ENCODE data around the gene COL9A1. TPM values are rescaled to one million over a fixed set of nuclear protein-coding genes. Genes with fewer than 3 reads are reported as not detected.

COL9A1 gene
- total RNA-seq, 1 donor from 2014 or later: 1.7 TPM

GRCh38 chr6:70281923-70282311 is 21.0 kb downstream of the COL9A1 start:
- H3K36me3 ChIP-seq: no peaks in the 10 kb centered on the region
- TF ChIP-seq POLR2AphosphoS5 (IDR thresholded peaks at IDR 0.05; ENCODE audit: insufficient read depth in 1 of 2, low read depth in 1 of 2) (no peak), POLR2A (IDR thresholded peaks at IDR 0.05) (no peak)
- TF ChIP-seq, protein P1, sequence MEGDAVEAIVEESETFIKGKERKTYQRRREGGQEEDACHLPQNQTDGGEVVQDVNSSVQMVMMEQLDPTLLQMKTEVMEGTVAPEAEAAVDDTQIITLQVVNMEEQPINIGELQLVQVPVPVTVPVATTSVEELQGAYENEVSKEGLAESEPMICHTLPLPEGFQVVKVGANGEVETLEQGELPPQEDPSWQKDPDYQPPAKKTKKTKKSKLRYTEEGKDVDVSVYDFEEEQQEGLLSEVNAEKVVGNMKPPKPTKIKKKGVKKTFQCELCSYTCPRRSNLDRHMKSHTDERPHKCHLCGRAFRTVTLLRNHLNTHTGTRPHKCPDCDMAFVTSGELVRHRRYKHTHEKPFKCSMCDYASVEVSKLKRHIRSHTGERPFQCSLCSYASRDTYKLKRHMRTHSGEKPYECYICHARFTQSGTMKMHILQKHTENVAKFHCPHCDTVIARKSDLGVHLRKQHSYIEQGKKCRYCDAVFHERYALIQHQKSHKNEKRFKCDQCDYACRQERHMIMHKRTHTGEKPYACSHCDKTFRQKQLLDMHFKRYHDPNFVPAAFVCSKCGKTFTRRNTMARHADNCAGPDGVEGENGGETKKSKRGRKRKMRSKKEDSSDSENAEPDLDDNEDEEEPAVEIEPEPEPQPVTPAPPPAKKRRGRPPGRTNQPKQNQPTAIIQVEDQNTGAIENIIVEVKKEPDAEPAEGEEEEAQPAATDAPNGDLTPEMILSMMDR (IDR thresholded peaks at IDR 0.05): no peak
- H3K27me3 ChIP-seq: no peaks in the 10 kb centered on the region
- DNase-seq (ENCODE audit: extremely low spot score in 2 of 2): no peak
- H3K27ac ChIP-seq: no peak overlapping the region
- peaks cover 24% of the 10 kb centered on the region for H3K4me1 ChIP-seq
- H3K4me3 ChIP-seq: no peak overlapping the region
- intact Hi-C loops (cut with DNase I): loop anchor here (1.0 kb wide), 1 partner anchor 46 kb away; no protein-coding TSS in a partner anchor
- no peaks in the 10 kb centered on the region for H3K9me3 ChIP-seq

GRCh38 chr6:70280400-70280853 is 22.5 kb downstream of the COL9A1 start:
- intact Hi-C loops (cut with DNase I): no loop called here
- Histone ChIP-seq H3K27ac (no peak overlapping the region), H3K27me3 (no peaks in the 10 kb centered on the region), H3K9me3 (no peaks in the 10 kb centered on the region), H3K4me1 (peaks cover 24% of the 10 kb centered on the region), H3K4me3 (no peak overlapping the region), H3K36me3 (no peaks in the 10 kb centered on the region)
- no peak for DNase-seq (ENCODE audit: extremely low spot score in 2 of 2)
- TF ChIP-seq, protein P1 (IDR thresholded peaks at IDR 0.05): no peak
- TF ChIP-seq POLR2AphosphoS5 (IDR thresholded peaks at IDR 0.05; ENCODE audit: insufficient read depth in 1 of 2, low read depth in 1 of 2): no peak
- TF ChIP-seq POLR2A (IDR thresholded peaks at IDR 0.05): no peak

DNA sequence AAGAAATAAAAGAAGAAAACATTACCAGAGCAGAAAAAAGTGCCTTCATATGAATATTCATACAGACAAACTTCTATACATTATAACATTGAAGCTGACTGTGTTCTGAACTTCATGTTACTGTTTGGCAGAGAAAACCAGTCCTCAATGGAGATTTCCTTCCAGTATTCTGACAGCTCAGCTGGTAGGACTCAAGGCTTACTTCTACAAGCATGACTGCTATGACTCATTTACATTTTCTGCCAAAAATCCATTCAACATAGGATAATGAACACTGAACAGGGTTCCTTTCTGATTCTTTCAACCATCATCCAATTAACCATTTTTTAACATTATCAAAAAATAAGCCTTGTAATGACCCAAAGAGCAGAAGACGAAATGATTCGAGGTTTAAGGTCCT is 25.4 kb downstream of the COL9A1 start:
- H3K27ac ChIP-seq: no peak overlapping the region
- intact Hi-C loops (cut with DNase I): no loop called here
- H3K9me3 ChIP-seq: no peaks in the 10 kb centered on the region
- peaks cover 16% of the 10 kb centered on the region for H3K4me1 ChIP-seq
- no peak overlapping the region for H3K4me3 ChIP-seq
- no peaks in the 10 kb centered on the region for H3K27me3 ChIP-seq
- TF ChIP-seq, protein P1 (IDR thresholded peaks at IDR 0.05): no peak
- TF ChIP-seq POLR2A (IDR thresholded peaks at IDR 0.05) (no peak), POLR2AphosphoS5 (IDR thresholded peaks at IDR 0.05; ENCODE audit: insufficient read depth in 1 of 2, low read depth in 1 of 2) (peak in 1 of 2 donors; percentile 69)
- H3K36me3 ChIP-seq: no peaks in the 10 kb centered on the region
- DNase-seq (ENCODE audit: extremely low spot score in 2 of 2): no peak

DNA sequence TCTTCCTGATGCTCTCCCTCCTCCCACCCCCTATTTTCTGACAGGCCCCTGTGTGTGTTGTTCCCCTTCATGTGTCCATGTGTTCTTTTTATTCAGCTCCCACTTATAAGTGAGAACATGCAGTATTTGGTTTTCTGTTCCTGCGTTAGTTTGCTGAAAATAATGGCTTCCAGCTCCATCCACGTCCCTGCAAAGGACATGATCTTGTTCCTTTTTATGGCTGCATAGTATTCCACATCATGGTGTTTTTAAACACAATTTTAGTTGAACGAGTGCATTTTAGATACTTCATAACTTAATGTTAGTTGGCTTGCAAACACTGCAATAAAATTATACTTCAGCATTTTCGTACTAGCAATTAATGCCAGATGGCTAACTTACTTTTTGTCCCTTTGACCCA is 28.5 kb downstream of the COL9A1 start:
- TF ChIP-seq, protein P1 (IDR thresholded peaks at IDR 0.05): no peak
- TF ChIP-seq POLR2AphosphoS5 (IDR thresholded peaks at IDR 0.05; ENCODE audit: insufficient read depth in 1 of 2, low read depth in 1 of 2) (no peak), POLR2A (IDR thresholded peaks at IDR 0.05) (no peak)

GRCh38 chr6:70272071-70272470 is 30.8 kb downstream of the COL9A1 start:
- TF ChIP-seq, protein P1 (IDR thresholded peaks at IDR 0.05): no peak
- TF ChIP-seq POLR2A (IDR thresholded peaks at IDR 0.05): no peak
- Histone ChIP-seq H3K27me3 (no peaks in the 10 kb centered on the region), H3K27ac (no peak overlapping the region), H3K36me3 (no peaks in the 10 kb centered on the region), H3K9me3 (no peaks in the 10 kb centered on the region), H3K4me1 (no peaks in the 10 kb centered on the region), H3K4me3 (no peak overlapping the region)
- no peak for DNase-seq (ENCODE audit: extremely low spot score in 2 of 2)
- intact Hi-C loops (cut with DNase I): no loop called here

More for the DNA sequence above, 28.5 kb downstream of the COL9A1 start:
- Histone ChIP-seq H3K4me1 (peaks cover 10% of the 10 kb centered on the region), H3K27ac (no peak overlapping the region), H3K27me3 (no peaks in the 10 kb centered on the region), H3K4me3 (no peak overlapping the region), H3K9me3 (no peaks in the 10 kb centered on the region), H3K36me3 (no peaks in the 10 kb centered on the region)
- intact Hi-C loops (cut with DNase I): no loop called here
- DNase-seq (ENCODE audit: extremely low spot score in 2 of 2): no peak
